Measurements from ENCODE around the gene SWAP70. TPM values are rescaled to one million over a fixed set of nuclear protein-coding genes. Genes with fewer than 3 reads are reported as not detected.
"Not testable (repeated sequence)": the region's sequence is repeated elsewhere in the genome, so short reads cannot be mapped to it uniquely, and the experiment has no call there.

SWAP70 gene
- total RNA-seq, 1 donor from 2014 or later: 81.9 TPM

GRCh38 chr11:9719566-9720289, 55.9 kb downstream of the SWAP70 start:
- DNase-seq (ENCODE audit: low spot score): no peak

- no peak for DNase-seq (ENCODE audit: low spot score)
Measured at GRCh38 chr11:9720290-9720630, 56.4 kb downstream of the SWAP70 start.

GRCh38 chr11:9722023-9722422, 58.1 kb downstream of the SWAP70 start:
- no peak for DNase-seq (ENCODE audit: low spot score)

GRCh38 chr11:9722893-9723292, 59.0 kb downstream of the SWAP70 start:
- no peak for DNase-seq (ENCODE audit: low spot score)

GRCh38 chr11:9726321-9727022, 62.6 kb downstream of the SWAP70 start:
- DNase-seq (ENCODE audit: low spot score): no peak

GRCh38 chr11:9728058-9728457, 64.2 kb downstream of the SWAP70 start:
- DNase-seq (ENCODE audit: low spot score): no peak

- no peak for DNase-seq (ENCODE audit: low spot score)
Measured at GRCh38 chr11:9731256-9731655, 67.4 kb downstream of the SWAP70 start.

GRCh38 chr11:9732453-9732852, 68.6 kb downstream of the SWAP70 start:
- DNase-seq (ENCODE audit: low spot score): no peak

- no peak for DNase-seq (ENCODE audit: low spot score)
Measured at GRCh38 chr11:9733212-9733611, 69.3 kb downstream of the SWAP70 start.

- DNase-seq (ENCODE audit: low spot score): no peak
Measured at GRCh38 chr11:9735236-9735635, 71.4 kb downstream of the SWAP70 start.

GRCh38 chr11:9735919-9736318, 72.0 kb downstream of the SWAP70 start:
- no peak for DNase-seq (ENCODE audit: low spot score)

- DNase-seq (ENCODE audit: low spot score): no peak
Measured at GRCh38 chr11:9736365-9736764, 72.5 kb downstream of the SWAP70 start.

GRCh38 chr11:9738116-9738515, 74.2 kb downstream of the SWAP70 start:
- DNase-seq (ENCODE audit: low spot score): no peak

GRCh38 chr11:9738707-9739106, 74.8 kb downstream of the SWAP70 start:
- no peak for DNase-seq (ENCODE audit: low spot score)

- no peak for DNase-seq (ENCODE audit: low spot score)
Measured at GRCh38 chr11:9739123-9739900, 75.4 kb downstream of the SWAP70 start.

GRCh38 chr11:9740202-9740883, 76.5 kb downstream of the SWAP70 start:
- no peak for DNase-seq (ENCODE audit: low spot score)

- no peak for DNase-seq (ENCODE audit: low spot score)
Measured at GRCh38 chr11:9741260-9741659, 77.4 kb downstream of the SWAP70 start.

- not testable (repeated sequence) for DNase-seq (ENCODE audit: low spot score)
Measured at GRCh38 chr11:9743512-9743911, 79.6 kb downstream of the SWAP70 start.

GRCh38 chr11:9745411-9746211, 81.7 kb downstream of the SWAP70 start:
- DNase-seq (ENCODE audit: low spot score): no peak

- DNase-seq (ENCODE audit: low spot score): no peak
Measured at GRCh38 chr11:9747229-9747628, 83.4 kb downstream of the SWAP70 start.

- no peak for DNase-seq (ENCODE audit: low spot score)
Measured at GRCh38 chr11:9747828-9748227, 84.0 kb downstream of the SWAP70 start.
